Lung (tissue), 12 donors: Measurements from ENCODE around the gene AUTS2. TPM values are rescaled to one million over a fixed set of nuclear protein-coding genes. Genes with fewer than 3 reads are reported as not detected.

Experiments used
- ATAC-seq: fragments of 200-7000 bp; cut with Tn5 transposase; one replicate; pipeline ENCODE4 v1.9.1; 2020; ENCODE audit warnings: moderate number of reproducible peaks; ENCODE audit not compliant: insufficient read depth, low FRiP score
- DNase-seq, 3 donors: peaks; one replicate each; pipeline ENCODE4 v3.0.0-alpha.2; 2013 to 2017
- H3K27ac ChIP-seq, 2 donors: one replicate each; pipeline ENCODE4 v1.5.1; 2013; ENCODE audit warnings: mild to moderate bottlenecking in 2 of 2, moderate library complexity in 2 of 2, control low read depth in 1 of 2, inconsistent platforms in 1 of 2, low read depth in 1 of 2, low read length in 1 of 2
- H3K27me3 ChIP-seq, 3 donors: one replicate each; pipeline ENCODE4 v1.5.1; 2013; ENCODE audit warnings: low read length in 2 of 3; ENCODE audit not compliant: control insufficient read depth in 3 of 3, insufficient read depth in 3 of 3
- H3K36me3 ChIP-seq, 4 donors: one replicate each; pipeline ENCODE4 v1.5.1; 2013; ENCODE audit warnings: low read length in 4 of 4, mild to moderate bottlenecking in 1 of 4, moderate library complexity in 1 of 4; ENCODE audit not compliant: control insufficient read depth in 4 of 4, insufficient read depth in 4 of 4
- H3K4me1 ChIP-seq, 5 donors: one replicate each; pipeline ENCODE4 v1.5.1; 2013; ENCODE audit warnings: low read length in 5 of 5, mild to moderate bottlenecking in 2 of 5, moderate library complexity in 1 of 5; ENCODE audit not compliant: control insufficient read depth in 5 of 5, insufficient read depth in 5 of 5
- H3K4me3 ChIP-seq: one replicate; pipeline ENCODE4 v1.5.1; 2013; ENCODE audit warnings: mild to moderate bottlenecking, control low read depth, moderate library complexity
- H3K9ac ChIP-seq, 2 donors: one replicate each; pipeline ENCODE4 v1.5.1; 2013; ENCODE audit warnings: low read length in 2 of 2, control low read depth in 1 of 2; ENCODE audit not compliant: insufficient read depth in 1 of 2
- H3K9me3 ChIP-seq, 4 donors: one replicate each; pipeline ENCODE4 v1.5.1; 2013; ENCODE audit warnings: low read length in 3 of 4, mild to moderate bottlenecking in 1 of 4, moderate library complexity in 1 of 4; ENCODE audit not compliant: control insufficient read depth in 4 of 4, insufficient read depth in 3 of 4
- WGBS, 2 donors: extraction: QIAGEN DNeasy Blood & Tissue Kit; methylation state at CpG; one replicate each; pipeline ENCODE4 v1.1.7; 2013; 5-methylcytosine and 5-hydroxymethylcytosine counted together
- polyA plus RNA-seq, 2 donors: library from polyadenylated mRNA; stranded (reverse); fragments of 200-250 nt; gene quantifications; one replicate each; pipeline ENCODE4 v1.2.1, GENCODE V29; 2013
- total RNA-seq, 2 donors: library from RNA; depleted of rRNA in 1 of 2; stranded (reverse); fragments of >200 nt in 1 of 2; gene quantifications; one replicate each; pipeline ENCODE4 v1.2.1, GENCODE V29; 2014 to 2021
- TF ChIP-seq, protein P1 (sequence below): IDR thresholded peaks from 2 replicates; pipeline ENCODE4 v1.5.1; 2012; ENCODE audit warnings: mild to moderate bottlenecking; ENCODE audit errors: control extremely low read depth, extremely low read depth
- donor health status: control.
- donor health status: control.
- donor health status: Bipolar disorder and iron deficiency.
- donor health status: healthy.
- donor health status: DM: yes; HTN: yes; CAD: no.

Gene AUTS2
- total and polyA plus RNA-seq, 4 donors, result 11.8 to 115 (median 40.6) TPM

DNA sequence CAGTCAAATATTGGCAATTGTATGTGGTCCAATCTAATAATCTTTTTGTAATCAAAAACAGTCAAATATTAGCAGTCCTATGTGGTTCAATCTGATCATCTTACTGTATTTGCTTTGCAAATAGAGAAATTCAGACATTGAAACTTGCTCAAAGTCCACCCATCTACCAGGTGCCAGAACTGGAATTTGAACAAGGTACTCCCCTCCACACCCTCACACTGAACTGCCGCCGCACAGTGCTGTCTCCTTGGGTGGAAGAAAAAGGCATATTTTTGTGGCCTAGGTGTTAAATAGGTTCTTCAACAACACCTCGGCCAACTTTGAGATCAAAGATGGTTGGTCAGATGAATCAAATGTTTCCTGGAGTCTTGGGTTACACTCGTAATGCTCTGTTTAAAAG lies 989.5 kb downstream of the AUTS2 start:
- H3K4me3 ChIP-seq, result no peak overlapping the region
- 93 to 95% methylated on average over 4 of the region's 4 CpGs for WGBS, 2 donors

DNA sequence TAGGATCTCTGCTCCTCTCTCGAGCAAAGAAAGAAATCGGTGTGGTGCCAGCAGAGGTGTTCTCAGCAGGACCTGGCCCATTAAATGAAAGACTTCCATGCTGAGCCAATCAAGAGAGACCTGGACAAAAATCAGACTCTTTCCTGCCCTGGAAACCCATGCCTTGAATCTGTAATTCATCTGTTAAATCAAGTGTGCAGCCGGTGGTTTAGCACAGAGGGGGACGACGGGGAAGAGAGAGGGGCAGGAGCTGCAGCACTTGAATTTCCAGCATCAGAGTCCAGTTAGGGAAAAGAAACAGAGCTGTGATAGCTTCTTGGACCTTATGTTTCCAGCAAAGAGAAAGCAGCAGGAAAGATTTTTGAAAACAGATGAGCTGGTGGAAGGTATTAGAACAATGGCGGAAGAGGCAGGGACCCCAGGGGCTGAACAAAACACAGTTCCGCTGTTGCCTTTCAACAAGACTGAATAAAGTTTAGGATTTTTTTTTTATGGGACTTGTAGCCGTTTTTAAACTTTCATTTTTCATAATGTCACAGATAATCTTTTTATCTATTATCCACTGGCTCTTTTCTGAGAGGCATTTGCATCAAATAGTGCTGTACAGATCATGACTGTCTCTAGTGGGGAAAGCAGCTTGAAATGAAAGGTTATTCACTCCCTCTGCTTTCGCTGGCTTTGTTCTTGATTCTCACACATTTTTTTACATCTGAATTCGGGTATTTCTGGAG lies 990.1 kb downstream of the AUTS2 start:
- ATAC-seq (no peak), DNase-seq (no peak)

More for the DNA sequence above, 989.5 kb downstream of the AUTS2 start:
- DNase-seq, result no peak
- no peak for ATAC-seq
- no peak overlapping the region for H3K27ac ChIP-seq
- TF ChIP-seq, protein P1, sequence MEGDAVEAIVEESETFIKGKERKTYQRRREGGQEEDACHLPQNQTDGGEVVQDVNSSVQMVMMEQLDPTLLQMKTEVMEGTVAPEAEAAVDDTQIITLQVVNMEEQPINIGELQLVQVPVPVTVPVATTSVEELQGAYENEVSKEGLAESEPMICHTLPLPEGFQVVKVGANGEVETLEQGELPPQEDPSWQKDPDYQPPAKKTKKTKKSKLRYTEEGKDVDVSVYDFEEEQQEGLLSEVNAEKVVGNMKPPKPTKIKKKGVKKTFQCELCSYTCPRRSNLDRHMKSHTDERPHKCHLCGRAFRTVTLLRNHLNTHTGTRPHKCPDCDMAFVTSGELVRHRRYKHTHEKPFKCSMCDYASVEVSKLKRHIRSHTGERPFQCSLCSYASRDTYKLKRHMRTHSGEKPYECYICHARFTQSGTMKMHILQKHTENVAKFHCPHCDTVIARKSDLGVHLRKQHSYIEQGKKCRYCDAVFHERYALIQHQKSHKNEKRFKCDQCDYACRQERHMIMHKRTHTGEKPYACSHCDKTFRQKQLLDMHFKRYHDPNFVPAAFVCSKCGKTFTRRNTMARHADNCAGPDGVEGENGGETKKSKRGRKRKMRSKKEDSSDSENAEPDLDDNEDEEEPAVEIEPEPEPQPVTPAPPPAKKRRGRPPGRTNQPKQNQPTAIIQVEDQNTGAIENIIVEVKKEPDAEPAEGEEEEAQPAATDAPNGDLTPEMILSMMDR, result no peak
- H3K36me3 ChIP-seq, result no peaks in the 10 kb centered on the region
- no peaks in the 10 kb centered on the region for H3K27me3 ChIP-seq
- H3K9ac ChIP-seq, result no peak overlapping the region
- peaks cover 0 to 19% (median 5%) of the 10 kb centered on the region in 5 donors for H3K4me1 ChIP-seq
- H3K9me3 ChIP-seq, result no peaks in the 10 kb centered on the region

DNA sequence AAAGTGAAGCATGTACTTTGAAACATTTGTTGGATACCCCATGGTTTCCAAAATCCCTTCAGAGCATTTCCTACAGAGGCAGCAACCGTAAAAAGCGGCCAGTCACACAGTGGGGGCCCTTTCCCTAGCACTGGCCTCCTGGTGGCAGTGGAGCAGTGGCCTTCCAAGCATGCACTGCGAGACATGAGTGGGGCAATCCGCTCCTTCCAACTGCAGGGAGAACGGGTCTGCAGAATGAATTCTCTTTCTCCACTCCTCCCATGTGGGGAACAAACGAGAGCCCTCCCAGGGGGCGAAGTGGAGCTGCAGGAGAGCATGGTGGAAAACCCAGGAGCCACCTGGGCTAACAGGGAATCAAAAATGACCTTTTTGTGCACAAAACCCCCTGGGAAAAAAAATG lies 990.7 kb downstream of the AUTS2 start:
- no peak overlapping the region for H3K4me3 ChIP-seq
- no peak overlapping the region for H3K27ac ChIP-seq
- no peaks in the 10 kb centered on the region for H3K27me3 ChIP-seq
- peaks cover 0 to 8% (median 0%) of the 10 kb centered on the region in 5 donors for H3K4me1 ChIP-seq
- DNase-seq, result no peak
- H3K9me3 ChIP-seq, result no peaks in the 10 kb centered on the region
- H3K36me3 ChIP-seq, result no peaks in the 10 kb centered on the region
- no peak overlapping the region for H3K9ac ChIP-seq
- 89 to 92% methylated on average over 7 of the region's 7 CpGs for WGBS, 2 donors
- no peak for ATAC-seq
- TF ChIP-seq, protein P1, result no peak

More for the DNA sequence above, 990.1 kb downstream of the AUTS2 start:
- Histone ChIP-seq H3K27ac (no peak overlapping the region), H3K9me3 (no peaks in the 10 kb centered on the region), H3K36me3 (no peaks in the 10 kb centered on the region), H3K4me3 (no peak overlapping the region), H3K4me1 (peaks cover 0 to 14% (median 0%) of the 10 kb centered on the region in 5 donors), H3K27me3 (no peaks in the 10 kb centered on the region), H3K9ac (no peak overlapping the region)
- WGBS, 2 donors, result 90 to 93% methylated on average over 10 of the region's 10 CpGs
- TF ChIP-seq, protein P1, result no peak
